Endothelial cell of umbilical vein (primary cell): Measurements from ENCODE around the gene SRGAP1. TPM values are rescaled to one million over a fixed set of nuclear protein-coding genes. Genes with fewer than 3 reads are reported as not detected.

Experiments
- BruUV-seq: library from RNA; stranded (reverse); fragments of 400-500 nt; replicated peaks from 2 replicates; lab custom pipeline; 2021; lab: Mats Ljungman, UMichigan
- CTCF ChIA-PET: fragments of 300-600, 350-600 bp; sonication (Branson Sonifier 250); formaldehyde crosslinking; loops from one replicate; lab custom pipeline; 2021; ENCODE audit warnings: antibody characterized with exemption, inconsistent platforms; lab: Charles Lee
- POLR2A ChIA-PET: fragments of 300-600, 350-600 bp; sonication (Branson Sonifier 250); formaldehyde crosslinking; loops from one replicate; lab custom pipeline; 2021; ENCODE audit warnings: antibody characterized with exemption, inconsistent platforms; lab: Charles Lee
- DNase-seq: peaks from one replicate; pipeline ENCODE4 v3.0.0-alpha.2; 2011; ENCODE audit warnings: low read depth, low spot score
- FAIRE-seq: peaks from 2 replicates; lab custom pipeline; 2011; peaks lifted over from hg19 to GRCh38; lab: Jason Lieb, UNC
- H2AFZ ChIP-seq: 2 replicates; pipeline ENCODE4 v1.6.0; 2012; ENCODE audit warnings: low read depth, low read length, control low read depth, inconsistent platforms
- H3K27ac ChIP-seq: 2 replicates; pipeline ENCODE4 v1.5.1; 2011; ENCODE audit warnings: low read depth, mild to moderate bottlenecking, control low read depth, low read length, moderate library complexity; ENCODE audit not compliant: insufficient read depth
- H3K27me3 ChIP-seq, 2 experiments: 2 replicates each; pipeline versions ENCODE4 v1.6.0 to v1.6.1; 2011; ENCODE audit warnings: low read length in 2 of 2, mixed read lengths in 1 of 2; ENCODE audit not compliant: control insufficient read depth in 2 of 2, insufficient read depth in 2 of 2
- H3K36me3 ChIP-seq, 2 experiments: 2 replicates in 1 of 2; 3 replicates in 1 of 2; pipeline ENCODE4 v1.5.1; 2011; ENCODE audit warnings: low read length in 2 of 2, mild to moderate bottlenecking in 1 of 2, moderate library complexity in 1 of 2; ENCODE audit not compliant: control insufficient read depth in 2 of 2, insufficient read depth in 2 of 2; ENCODE audit errors: extremely low read depth in 1 of 2
- H3K4me1 ChIP-seq: 3 replicates; pipeline ENCODE4 v1.5.1; 2011; ENCODE audit warnings: mild to moderate bottlenecking, low read length; ENCODE audit not compliant: control insufficient read depth, insufficient read depth; ENCODE audit errors: extremely low read depth
- H3K4me2 ChIP-seq: 2 replicates; pipeline ENCODE4 v1.6.1; 2011; ENCODE audit warnings: low read length, control low read depth, mixed read lengths; ENCODE audit not compliant: insufficient read depth
- H3K4me3 ChIP-seq, 3 experiments: fragments of 200-600 bp in 1 of 3; sonication (generic), shearing (Covaris generic) in 1 of 3; replicated peaks in 1 of 3; 2 replicates each; pipeline ENCODE4 v1.5.1; 2011 to 2016; ENCODE audit warnings: control low read depth in 3 of 3, low read length in 3 of 3, mild to moderate bottlenecking in 2 of 3, inconsistent platforms in 1 of 3, low read depth in 1 of 3, moderate library complexity in 1 of 3; ENCODE audit not compliant: insufficient read depth in 1 of 3
- H3K79me2 ChIP-seq: 2 replicates; pipeline ENCODE4 v1.6.0; 2012; ENCODE audit warnings: low read length, inconsistent platforms; ENCODE audit not compliant: control insufficient read depth, insufficient read depth
- H3K9ac ChIP-seq: replicated peaks from 2 replicates; pipeline ENCODE3; 2011; ENCODE audit warnings: low read length, control low read depth; ENCODE audit not compliant: insufficient read depth; ENCODE audit errors: extremely low read depth
- H3K9me1 ChIP-seq: replicated peaks from 3 replicates; pipeline ENCODE4 v1.6.0; 2011; ENCODE audit warnings: mild to moderate bottlenecking, low read length; ENCODE audit not compliant: control insufficient read depth, insufficient read depth; ENCODE audit errors: extremely low read depth
- H3K9me3 ChIP-seq: replicated peaks from 2 replicates; pipeline ENCODE4 v1.5.1; 2012; ENCODE audit warnings: low read length, inconsistent platforms; ENCODE audit not compliant: control insufficient read depth, insufficient read depth
- H4K20me1 ChIP-seq: replicated peaks from 2 replicates; pipeline ENCODE3; 2011; ENCODE audit warnings: mild to moderate bottlenecking, low read length; ENCODE audit not compliant: control insufficient read depth, insufficient read depth; ENCODE audit errors: extremely low read depth
- EZH2 ChIP-seq: IDR thresholded peaks from 2 replicates; pipeline ENCODE4 v1.6.1; 2012; ENCODE audit warnings: borderline replicate concordance, low read depth, mild to moderate bottlenecking, moderate library complexity, low read length, inconsistent platforms; ENCODE audit not compliant: severe bottlenecking
- FOS ChIP-seq: IDR thresholded peaks from 2 replicates; pipeline ENCODE4 v1.6.1; 2011; ENCODE audit warnings: mild to moderate bottlenecking, low read length, moderate library complexity, borderline replicate concordance; ENCODE audit not compliant: insufficient read depth
- GATA2 ChIP-seq: IDR thresholded peaks from 2 replicates; pipeline ENCODE4 v1.7.0; 2011; ENCODE audit warnings: low read depth, mild to moderate bottlenecking, moderate library complexity, mixed read lengths, low read length; ENCODE audit not compliant: insufficient read length, insufficient read depth
- JUN ChIP-seq: IDR thresholded peaks from 2 replicates; pipeline ENCODE4 v1.6.1; 2011; ENCODE audit warnings: borderline replicate concordance, low read depth; ENCODE audit not compliant: insufficient read length, insufficient read depth
- MYC ChIP-seq: IDR thresholded peaks from one replicate; pipeline ENCODE4 v1.6.1; 2011; ENCODE audit warnings: mild to moderate bottlenecking, low read depth, low read length
- POLR2A ChIP-seq: IDR thresholded peaks from 2 replicates; pipeline ENCODE4 v1.6.1; 2012; ENCODE audit warnings: low read depth, mild to moderate bottlenecking, control low read depth, low read length
- POLR2AphosphoS5 ChIP-seq: IDR thresholded peaks from 2 replicates; pipeline ENCODE4 v1.6.1; 2012; ENCODE audit warnings: low read depth, mild to moderate bottlenecking, control low read depth, low read length, moderate library complexity; ENCODE audit not compliant: insufficient read depth
- dilution Hi-C: fragments of 300-500 bp; cut with MboI; formaldehyde crosslinking; loops from one replicate; pipeline ENCODE4 v1.15.0; 2019; ENCODE audit warnings: low sequenced_read_pairs; ENCODE audit not compliant: extremely low pct_ligation_motif_present
- intact Hi-C: fragments of 100-400 bp; cut with micrococcal nuclease; formaldehyde crosslinking; loops from one replicate; pipeline ENCODE4 v1.10.0; 2022
- polyA plus RNA-seq, 4 experiments: library from polyadenylated mRNA; depleted of rRNA in 3 of 4; stranded (reverse) in 3 of 4; unstranded in 1 of 4; fragments of >200 nt; gene quantifications; 2 replicates each; pipeline versions ENCODE4 v1.2.1 to v1.2.3, GENCODE V29; 2011 to 2012; ENCODE audit warnings: missing spikeins in 1 of 4
- total RNA-seq: library from RNA; stranded (reverse); gene quantifications from 2 replicates; pipeline ENCODE4 v1.2.3, GENCODE V29; 2021
- TF ChIP-seq, protein P1 (sequence below): IDR thresholded peaks from 2 replicates; pipeline ENCODE4 v1.6.1; 2011; ENCODE audit not compliant: insufficient read depth, insufficient read length
- TF ChIP-seq, protein P2 (sequence below), 2 donors: IDR thresholded peaks; 1 replicate in 1 of 2; 2 replicates in 1 of 2; pipeline ENCODE4 v1.5.1; 2011; ENCODE audit warnings: low read length in 2 of 2, mild to moderate bottlenecking in 2 of 2, moderate library complexity in 2 of 2, control low read depth in 1 of 2, inconsistent platforms in 1 of 2, low read depth in 1 of 2; ENCODE audit not compliant: insufficient read depth in 1 of 2; ENCODE audit errors: extremely low read depth in 1 of 2

SRGAP1 gene
- total and polyA plus RNA-seq, 2 donors (not counting 3 experiments of a cell fraction or from before 2014, with no cell fraction given): 4.9 to 16.3 TPM

- intact Hi-C loops: no loop called here
- Histone ChIP-seq H3K9ac (no peak overlapping the region), H3K27ac (no peak overlapping the region), H3K4me3 (no peak overlapping the region), H4K20me1 (peaks cover 3% of the 10 kb centered on the region), H3K27me3 (no peaks in the 10 kb centered on the region), H3K9me3 (no peaks in the 10 kb centered on the region), H3K79me2 (no peaks in the 10 kb centered on the region), H2AFZ (no peak overlapping the region), H3K9me1 (no peaks in the 10 kb centered on the region), H3K4me2 (no peak overlapping the region), H3K36me3 (no peaks in the 10 kb centered on the region), H3K4me1 (no peaks in the 10 kb centered on the region)
- DNase-seq (no peak), FAIRE-seq (no peak)
- no TSS peak for BruUV-seq
- ChIA-PET CTCF (interaction anchor here (1.2 kb wide), 1 partner anchor 90 kb away, joined by 3 read pairs; no protein-coding TSS in a partner anchor), POLR2A (no interaction called here)
- dilution Hi-C loops: no loop called here
- TF ChIP-seq MYC (no peak), EZH2 (no peak), POLR2A (no peak), POLR2AphosphoS5 (no peak), FOS (no peak), JUN (no peak), GATA2 (no peak)
- TF ChIP-seq, protein P1, sequence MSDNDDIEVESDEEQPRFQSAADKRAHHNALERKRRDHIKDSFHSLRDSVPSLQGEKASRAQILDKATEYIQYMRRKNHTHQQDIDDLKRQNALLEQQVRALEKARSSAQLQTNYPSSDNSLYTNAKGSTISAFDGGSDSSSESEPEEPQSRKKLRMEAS: no peak
- TF ChIP-seq, protein P2, sequence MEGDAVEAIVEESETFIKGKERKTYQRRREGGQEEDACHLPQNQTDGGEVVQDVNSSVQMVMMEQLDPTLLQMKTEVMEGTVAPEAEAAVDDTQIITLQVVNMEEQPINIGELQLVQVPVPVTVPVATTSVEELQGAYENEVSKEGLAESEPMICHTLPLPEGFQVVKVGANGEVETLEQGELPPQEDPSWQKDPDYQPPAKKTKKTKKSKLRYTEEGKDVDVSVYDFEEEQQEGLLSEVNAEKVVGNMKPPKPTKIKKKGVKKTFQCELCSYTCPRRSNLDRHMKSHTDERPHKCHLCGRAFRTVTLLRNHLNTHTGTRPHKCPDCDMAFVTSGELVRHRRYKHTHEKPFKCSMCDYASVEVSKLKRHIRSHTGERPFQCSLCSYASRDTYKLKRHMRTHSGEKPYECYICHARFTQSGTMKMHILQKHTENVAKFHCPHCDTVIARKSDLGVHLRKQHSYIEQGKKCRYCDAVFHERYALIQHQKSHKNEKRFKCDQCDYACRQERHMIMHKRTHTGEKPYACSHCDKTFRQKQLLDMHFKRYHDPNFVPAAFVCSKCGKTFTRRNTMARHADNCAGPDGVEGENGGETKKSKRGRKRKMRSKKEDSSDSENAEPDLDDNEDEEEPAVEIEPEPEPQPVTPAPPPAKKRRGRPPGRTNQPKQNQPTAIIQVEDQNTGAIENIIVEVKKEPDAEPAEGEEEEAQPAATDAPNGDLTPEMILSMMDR (IDR thresholded peaks at IDR 0.05; ENCODE audit: extremely low read depth in 1 of 2, insufficient read depth in 1 of 2, low read depth in 1 of 2, low read length in 2 of 2): no peak
These were observed 165.0 kb downstream of the SRGAP1 start for GRCh38 chr12:64009321-64010068.
